WTC11 (cell line): ENCODE results near the gene PATL2.

Experiments
- KAT7 ChIP-seq: sonication (generic); formaldehyde crosslinking; IDR thresholded peaks from 2 replicates; pipeline ENCODE4 v1.8.1; 2023; ENCODE audit warnings: missing genetic modification reagents, mild to moderate bottlenecking, borderline replicate concordance
- ZNF232 ChIP-seq: sonication (generic); formaldehyde crosslinking; IDR thresholded peaks from 2 replicates; pipeline ENCODE4 v1.8.0; 2022; ENCODE audit warnings: mild to moderate bottlenecking, missing genetic modification reagents
- TF ChIP-seq, protein P1 (sequence below): fragments of 200-600 bp; IDR thresholded peaks from 2 replicates; pipeline ENCODE4 v1.8.0; 2022; ENCODE audit warnings: antibody characterized with exemption
- TF ChIP-seq, protein P2 (sequence below): sonication (generic); formaldehyde crosslinking; IDR thresholded peaks from 2 replicates; pipeline ENCODE4 v1.8.0; 2022; ENCODE audit warnings: mild to moderate bottlenecking, missing genetic modification reagents
- TF ChIP-seq, protein P3 (sequence below): fragments of 250-450 bp; sonication (Bioruptor Pico); IDR thresholded peaks from 2 replicates; pipeline ENCODE4 v1.9.0; 2021; ENCODE audit warnings: mild to moderate bottlenecking

DNA sequence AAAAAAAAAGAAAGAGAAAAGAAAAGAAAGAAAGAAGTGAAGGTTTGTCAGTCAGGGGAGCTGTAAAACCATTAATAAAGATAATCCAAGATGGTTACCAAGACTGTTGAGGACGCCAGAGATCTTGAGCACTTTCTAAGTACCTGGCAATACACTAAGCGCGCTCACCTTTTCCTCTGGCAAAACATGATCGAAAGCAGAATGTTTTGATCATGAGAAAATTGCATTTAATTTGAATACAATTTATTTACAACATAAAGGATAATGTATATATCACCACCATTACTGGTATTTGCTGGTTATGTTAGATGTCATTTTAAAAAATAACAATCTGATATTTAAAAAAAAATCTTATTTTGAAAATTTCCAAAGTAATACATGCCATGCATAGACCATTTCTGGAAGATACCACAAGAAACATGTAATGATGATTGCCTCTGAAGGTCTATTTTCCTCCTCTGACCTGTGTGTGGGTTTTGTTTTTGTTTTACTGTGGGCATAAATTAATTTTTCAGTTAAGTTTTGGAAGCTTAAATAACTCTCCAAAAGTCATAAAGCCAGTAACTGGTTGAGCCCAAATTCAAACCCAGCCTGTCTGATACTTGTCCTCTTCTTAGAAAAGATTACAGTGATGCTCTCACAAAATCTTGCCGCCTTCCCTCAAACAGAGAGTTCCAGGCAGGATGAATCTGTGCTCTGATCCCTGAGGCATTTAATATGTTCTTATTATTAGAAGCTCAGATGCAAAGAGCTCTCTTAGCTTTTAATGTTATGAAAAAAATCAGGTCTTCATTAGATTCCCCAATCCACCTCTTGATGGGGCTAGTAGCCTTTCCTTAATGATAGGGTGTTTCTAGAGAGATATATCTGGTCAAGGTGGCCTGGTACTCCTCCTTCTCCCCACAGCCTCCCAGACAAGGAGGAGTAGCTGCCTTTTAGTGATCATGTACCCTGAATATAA lies 2.2 kb upstream of the PATL2 start:
- TF ChIP-seq KAT7 (CRISPR knock-in tag) (no peak), ZNF232 (CRISPR knock-in tag) (no peak)
- TF ChIP-seq, protein P1, sequence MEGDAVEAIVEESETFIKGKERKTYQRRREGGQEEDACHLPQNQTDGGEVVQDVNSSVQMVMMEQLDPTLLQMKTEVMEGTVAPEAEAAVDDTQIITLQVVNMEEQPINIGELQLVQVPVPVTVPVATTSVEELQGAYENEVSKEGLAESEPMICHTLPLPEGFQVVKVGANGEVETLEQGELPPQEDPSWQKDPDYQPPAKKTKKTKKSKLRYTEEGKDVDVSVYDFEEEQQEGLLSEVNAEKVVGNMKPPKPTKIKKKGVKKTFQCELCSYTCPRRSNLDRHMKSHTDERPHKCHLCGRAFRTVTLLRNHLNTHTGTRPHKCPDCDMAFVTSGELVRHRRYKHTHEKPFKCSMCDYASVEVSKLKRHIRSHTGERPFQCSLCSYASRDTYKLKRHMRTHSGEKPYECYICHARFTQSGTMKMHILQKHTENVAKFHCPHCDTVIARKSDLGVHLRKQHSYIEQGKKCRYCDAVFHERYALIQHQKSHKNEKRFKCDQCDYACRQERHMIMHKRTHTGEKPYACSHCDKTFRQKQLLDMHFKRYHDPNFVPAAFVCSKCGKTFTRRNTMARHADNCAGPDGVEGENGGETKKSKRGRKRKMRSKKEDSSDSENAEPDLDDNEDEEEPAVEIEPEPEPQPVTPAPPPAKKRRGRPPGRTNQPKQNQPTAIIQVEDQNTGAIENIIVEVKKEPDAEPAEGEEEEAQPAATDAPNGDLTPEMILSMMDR = no peak
- TF ChIP-seq, protein P2, sequence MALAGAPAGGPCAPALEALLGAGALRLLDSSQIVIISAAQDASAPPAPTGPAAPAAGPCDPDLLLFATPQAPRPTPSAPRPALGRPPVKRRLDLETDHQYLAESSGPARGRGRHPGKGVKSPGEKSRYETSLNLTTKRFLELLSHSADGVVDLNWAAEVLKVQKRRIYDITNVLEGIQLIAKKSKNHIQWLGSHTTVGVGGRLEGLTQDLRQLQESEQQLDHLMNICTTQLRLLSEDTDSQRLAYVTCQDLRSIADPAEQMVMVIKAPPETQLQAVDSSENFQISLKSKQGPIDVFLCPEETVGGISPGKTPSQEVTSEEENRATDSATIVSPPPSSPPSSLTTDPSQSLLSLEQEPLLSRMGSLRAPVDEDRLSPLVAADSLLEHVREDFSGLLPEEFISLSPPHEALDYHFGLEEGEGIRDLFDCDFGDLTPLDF (CRISPR knock-in tag) = no peak
- TF ChIP-seq, protein P3, sequence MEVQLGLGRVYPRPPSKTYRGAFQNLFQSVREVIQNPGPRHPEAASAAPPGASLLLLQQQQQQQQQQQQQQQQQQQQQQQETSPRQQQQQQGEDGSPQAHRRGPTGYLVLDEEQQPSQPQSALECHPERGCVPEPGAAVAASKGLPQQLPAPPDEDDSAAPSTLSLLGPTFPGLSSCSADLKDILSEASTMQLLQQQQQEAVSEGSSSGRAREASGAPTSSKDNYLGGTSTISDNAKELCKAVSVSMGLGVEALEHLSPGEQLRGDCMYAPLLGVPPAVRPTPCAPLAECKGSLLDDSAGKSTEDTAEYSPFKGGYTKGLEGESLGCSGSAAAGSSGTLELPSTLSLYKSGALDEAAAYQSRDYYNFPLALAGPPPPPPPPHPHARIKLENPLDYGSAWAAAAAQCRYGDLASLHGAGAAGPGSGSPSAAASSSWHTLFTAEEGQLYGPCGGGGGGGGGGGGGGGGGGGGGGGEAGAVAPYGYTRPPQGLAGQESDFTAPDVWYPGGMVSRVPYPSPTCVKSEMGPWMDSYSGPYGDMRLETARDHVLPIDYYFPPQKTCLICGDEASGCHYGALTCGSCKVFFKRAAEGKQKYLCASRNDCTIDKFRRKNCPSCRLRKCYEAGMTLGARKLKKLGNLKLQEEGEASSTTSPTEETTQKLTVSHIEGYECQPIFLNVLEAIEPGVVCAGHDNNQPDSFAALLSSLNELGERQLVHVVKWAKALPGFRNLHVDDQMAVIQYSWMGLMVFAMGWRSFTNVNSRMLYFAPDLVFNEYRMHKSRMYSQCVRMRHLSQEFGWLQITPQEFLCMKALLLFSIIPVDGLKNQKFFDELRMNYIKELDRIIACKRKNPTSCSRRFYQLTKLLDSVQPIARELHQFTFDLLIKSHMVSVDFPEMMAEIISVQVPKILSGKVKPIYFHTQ (CRISPR knock-in tag) = no peak
